Neural progenitor cell (in vitro differentiated cells): ENCODE measurements around the gene NAPSA.

Experiments used
- EZH2 ChIP-seq: fragments of 200-600 bp; sonication (generic); IDR thresholded peaks from 2 replicates; pipeline ENCODE4 v1.6.1; 2017; ENCODE audit warnings: antibody characterized with exemption, mild to moderate bottlenecking, moderate library complexity
- TF ChIP-seq, protein P1 (sequence below): fragments of 200-600 bp; sonication (generic); IDR thresholded peaks from 2 replicates; pipeline ENCODE4 v1.5.1; 2017; ENCODE audit warnings: antibody characterized with exemption, mild to moderate bottlenecking

DNA sequence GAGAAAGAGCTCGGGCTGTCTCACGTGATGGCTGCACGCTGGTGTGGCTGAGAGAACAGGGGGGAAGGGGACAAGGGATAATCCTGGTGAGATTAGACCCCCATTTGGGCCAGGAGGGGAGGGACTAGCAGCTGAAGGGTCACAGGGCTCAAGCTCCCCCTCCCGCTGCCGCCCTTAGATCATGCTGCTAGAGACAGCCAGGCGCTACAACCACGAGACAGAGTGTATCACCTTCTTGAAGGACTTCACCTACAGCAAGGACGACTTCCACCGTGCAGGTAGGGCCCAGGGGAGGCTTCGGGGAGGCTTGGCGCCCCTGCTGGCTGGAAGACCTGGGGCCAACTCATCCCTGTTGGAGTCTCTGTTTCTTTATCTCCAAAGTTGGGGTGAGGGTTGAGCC is 14.2 kb upstream of the NAPSA start:
- TF ChIP-seq, protein P1, sequence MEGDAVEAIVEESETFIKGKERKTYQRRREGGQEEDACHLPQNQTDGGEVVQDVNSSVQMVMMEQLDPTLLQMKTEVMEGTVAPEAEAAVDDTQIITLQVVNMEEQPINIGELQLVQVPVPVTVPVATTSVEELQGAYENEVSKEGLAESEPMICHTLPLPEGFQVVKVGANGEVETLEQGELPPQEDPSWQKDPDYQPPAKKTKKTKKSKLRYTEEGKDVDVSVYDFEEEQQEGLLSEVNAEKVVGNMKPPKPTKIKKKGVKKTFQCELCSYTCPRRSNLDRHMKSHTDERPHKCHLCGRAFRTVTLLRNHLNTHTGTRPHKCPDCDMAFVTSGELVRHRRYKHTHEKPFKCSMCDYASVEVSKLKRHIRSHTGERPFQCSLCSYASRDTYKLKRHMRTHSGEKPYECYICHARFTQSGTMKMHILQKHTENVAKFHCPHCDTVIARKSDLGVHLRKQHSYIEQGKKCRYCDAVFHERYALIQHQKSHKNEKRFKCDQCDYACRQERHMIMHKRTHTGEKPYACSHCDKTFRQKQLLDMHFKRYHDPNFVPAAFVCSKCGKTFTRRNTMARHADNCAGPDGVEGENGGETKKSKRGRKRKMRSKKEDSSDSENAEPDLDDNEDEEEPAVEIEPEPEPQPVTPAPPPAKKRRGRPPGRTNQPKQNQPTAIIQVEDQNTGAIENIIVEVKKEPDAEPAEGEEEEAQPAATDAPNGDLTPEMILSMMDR = no peak
- TF ChIP-seq EZH2 = no peak
